ENCODE results near the gene PDE3B. TPM values are rescaled to one million over a fixed set of nuclear protein-coding genes. Genes with fewer than 3 reads are reported as not detected.

The PDE3B gene
- total and polyA plus RNA-seq, 7 donors: 0.11 to 0.59 (median 0.30) TPM

DNA sequence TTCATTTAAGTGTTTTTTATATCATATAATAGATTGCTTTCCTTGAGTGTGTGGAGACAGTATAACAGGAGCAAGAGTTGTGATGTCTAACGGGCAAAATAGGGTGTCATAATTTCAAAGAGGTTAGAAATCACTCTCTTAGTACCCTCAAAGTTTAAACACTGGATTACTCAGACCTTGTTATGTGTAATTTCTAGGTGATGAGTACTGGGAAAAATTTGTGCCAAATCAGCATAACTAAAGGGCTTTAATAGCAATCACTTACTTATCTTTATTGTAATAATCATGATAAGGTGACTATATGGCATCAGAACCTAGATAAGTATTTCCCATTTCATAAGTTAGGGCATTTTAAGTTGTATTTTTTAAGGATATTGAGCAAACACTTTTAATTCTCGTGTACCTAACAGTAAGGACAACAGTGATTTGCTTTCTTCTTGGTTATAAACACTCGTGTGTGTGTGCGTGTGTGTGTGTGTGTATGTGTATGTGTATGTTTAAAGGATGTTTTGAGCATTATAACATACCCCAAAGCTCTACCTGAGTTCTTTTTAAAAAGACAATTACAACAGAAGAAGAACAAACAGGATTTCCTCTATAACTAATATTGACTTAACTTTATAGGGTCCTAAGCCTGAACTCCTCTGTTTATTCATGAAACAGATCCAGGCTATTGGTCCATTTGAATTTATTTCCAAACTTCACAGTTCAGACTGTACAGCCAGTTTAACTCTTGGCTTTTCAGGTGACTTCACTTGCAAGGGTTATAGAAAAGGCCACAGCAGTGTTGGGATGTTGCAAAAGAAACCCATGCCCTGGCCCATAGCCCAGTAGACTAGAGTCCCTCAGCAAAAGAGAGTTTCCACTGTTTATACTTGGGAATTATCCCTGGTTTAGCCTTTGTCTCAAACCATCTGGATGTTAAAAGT, 23.7 kb upstream of the PDE3B start:
- H3K36me3 ChIP-seq (ENCODE audit: insufficient read depth in 1 of 2, low read depth in 1 of 2): no peaks in the 10 kb centered on the region
- 80 to 83% (median 81%) methylated on average over 4 of the region's 4 CpGs for WGBS, 3 donors
- no peak overlapping the region for H3K27ac ChIP-seq
- TF ChIP-seq, protein P1, sequence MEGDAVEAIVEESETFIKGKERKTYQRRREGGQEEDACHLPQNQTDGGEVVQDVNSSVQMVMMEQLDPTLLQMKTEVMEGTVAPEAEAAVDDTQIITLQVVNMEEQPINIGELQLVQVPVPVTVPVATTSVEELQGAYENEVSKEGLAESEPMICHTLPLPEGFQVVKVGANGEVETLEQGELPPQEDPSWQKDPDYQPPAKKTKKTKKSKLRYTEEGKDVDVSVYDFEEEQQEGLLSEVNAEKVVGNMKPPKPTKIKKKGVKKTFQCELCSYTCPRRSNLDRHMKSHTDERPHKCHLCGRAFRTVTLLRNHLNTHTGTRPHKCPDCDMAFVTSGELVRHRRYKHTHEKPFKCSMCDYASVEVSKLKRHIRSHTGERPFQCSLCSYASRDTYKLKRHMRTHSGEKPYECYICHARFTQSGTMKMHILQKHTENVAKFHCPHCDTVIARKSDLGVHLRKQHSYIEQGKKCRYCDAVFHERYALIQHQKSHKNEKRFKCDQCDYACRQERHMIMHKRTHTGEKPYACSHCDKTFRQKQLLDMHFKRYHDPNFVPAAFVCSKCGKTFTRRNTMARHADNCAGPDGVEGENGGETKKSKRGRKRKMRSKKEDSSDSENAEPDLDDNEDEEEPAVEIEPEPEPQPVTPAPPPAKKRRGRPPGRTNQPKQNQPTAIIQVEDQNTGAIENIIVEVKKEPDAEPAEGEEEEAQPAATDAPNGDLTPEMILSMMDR (IDR thresholded peaks at IDR 0.05): no peak
- intact Hi-C loops (cut with DNase I): no loop called here
- no peak overlapping the region for H3K4me3 ChIP-seq
- no peak for DNase-seq
- no peak for ATAC-seq
- no peaks in the 10 kb centered on the region for H3K4me1 ChIP-seq
- no peaks in the 10 kb centered on the region for H3K27me3 ChIP-seq (ENCODE audit: insufficient read depth in 3 of 3, low read length in 2 of 3)
- no peaks in the 10 kb centered on the region for H3K9me3 ChIP-seq

DNA sequence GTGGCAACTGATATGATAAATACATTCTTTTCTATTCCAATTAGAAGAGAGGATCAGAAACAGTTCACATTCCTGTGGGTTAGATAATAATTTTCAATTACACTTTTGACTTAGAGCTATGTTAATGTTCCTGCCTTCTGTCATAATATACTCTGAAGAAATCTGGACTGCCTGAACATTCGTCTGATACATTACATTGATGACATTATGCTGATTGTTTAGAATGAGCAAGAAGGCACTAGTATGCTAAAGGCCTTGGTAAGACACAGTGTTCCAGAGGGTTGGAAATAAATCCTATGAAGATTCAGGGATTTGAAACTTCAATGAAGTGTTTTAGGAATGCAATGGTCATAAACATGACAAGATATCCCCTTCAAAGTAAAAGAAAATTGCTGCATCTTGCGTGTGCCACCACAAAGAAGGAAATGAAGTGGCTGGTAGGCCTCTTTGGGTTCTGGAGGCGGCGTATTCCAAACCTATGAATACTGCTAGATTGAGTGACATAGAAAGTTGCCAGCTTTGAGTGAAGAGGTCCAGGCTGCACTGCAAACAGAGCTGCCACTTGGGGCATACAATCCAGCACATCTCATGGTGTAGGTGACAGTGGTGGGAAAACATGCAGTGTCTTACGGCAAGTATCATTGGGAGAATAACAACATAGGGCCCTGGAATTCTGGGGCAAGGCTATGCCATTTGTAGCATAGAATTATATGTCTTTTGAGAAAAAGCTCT, 21.2 kb upstream of the PDE3B start:
- Histone ChIP-seq H3K4me1 (no peaks in the 10 kb centered on the region), H3K27me3 (ENCODE audit: insufficient read depth in 3 of 3, low read length in 2 of 3) (no peaks in the 10 kb centered on the region), H3K36me3 (ENCODE audit: insufficient read depth in 1 of 2, low read depth in 1 of 2) (no peaks in the 10 kb centered on the region), H3K9me3 (no peaks in the 10 kb centered on the region), H3K4me3 (no peak overlapping the region), H3K27ac (no peak overlapping the region)
- 90 to 91% (median 91%) methylated on average over 5 of the region's 5 CpGs for WGBS, 3 donors
- intact Hi-C loops (cut with DNase I): no loop called here
- ATAC-seq (no peak), DNase-seq (no peak)
- TF ChIP-seq, protein P1 (IDR thresholded peaks at IDR 0.05): no peak

DNA sequence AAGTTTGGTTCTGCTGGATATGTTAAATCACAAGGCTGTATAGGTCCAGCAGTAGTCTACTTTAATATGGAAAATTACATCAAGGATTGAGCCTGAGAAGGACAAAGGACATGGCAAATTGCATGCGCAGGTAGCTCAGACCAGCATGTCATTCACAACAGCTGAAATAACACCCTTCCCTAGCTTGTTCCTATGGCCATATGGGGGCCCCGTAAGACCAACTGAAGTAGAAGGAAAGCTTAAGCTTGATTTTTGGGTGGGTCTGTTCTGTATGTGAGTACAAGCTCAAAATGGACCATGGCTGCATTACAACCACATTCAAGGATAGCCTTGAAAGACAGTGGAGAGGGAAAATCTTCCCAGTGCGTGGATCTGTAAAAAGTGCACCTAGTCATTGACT, 20.6 kb upstream of the PDE3B start:
- no peak for DNase-seq
- Histone ChIP-seq H3K4me1 (no peaks in the 10 kb centered on the region), H3K4me3 (no peak overlapping the region), H3K9me3 (no peaks in the 10 kb centered on the region), H3K27me3 (ENCODE audit: insufficient read depth in 3 of 3, low read length in 2 of 3) (no peaks in the 10 kb centered on the region), H3K27ac (no peak overlapping the region), H3K36me3 (ENCODE audit: insufficient read depth in 1 of 2, low read depth in 1 of 2) (no peaks in the 10 kb centered on the region)
- TF ChIP-seq, protein P1 (IDR thresholded peaks at IDR 0.05): no peak
- intact Hi-C loops (cut with DNase I): no loop called here
- ATAC-seq: no peak
- 94 to 96% (median 95%) methylated on average over 3 of the region's 3 CpGs for WGBS, 3 donors

DNA sequence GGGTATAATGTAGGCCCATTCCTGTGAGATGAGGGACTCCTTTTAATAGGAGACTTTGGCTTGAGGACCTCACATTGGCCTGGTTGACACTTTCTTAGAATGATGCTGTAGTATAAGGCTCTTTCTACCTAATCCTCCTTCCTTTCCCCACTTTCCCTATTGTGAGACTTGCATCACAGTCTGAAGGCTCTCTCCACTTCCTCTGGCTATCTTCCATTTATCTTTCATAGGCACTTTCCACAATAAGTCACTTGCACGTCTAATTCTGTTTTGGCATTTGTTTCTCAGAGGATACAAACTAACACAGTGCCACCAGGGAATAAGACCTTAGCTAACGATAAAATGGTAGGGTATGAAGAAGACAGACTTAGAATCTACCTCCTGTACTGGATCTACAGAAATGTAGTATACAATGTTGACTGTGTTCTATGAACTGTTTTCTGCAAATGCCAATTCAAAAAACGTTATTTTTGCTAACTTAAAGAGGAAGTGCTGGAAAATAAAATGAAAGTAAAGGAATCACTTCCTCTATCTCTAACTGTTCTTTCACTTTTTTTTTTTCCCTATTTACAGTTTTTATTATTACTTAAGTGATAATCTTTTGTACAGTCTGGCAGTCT, 17.9 kb upstream of the PDE3B start:
- intact Hi-C loops (cut with DNase I): no loop called here
- DNase-seq: no peak
- Histone ChIP-seq H3K4me3 (no peak overlapping the region), H3K27ac (no peak overlapping the region), H3K27me3 (ENCODE audit: insufficient read depth in 3 of 3, low read length in 2 of 3) (no peaks in the 10 kb centered on the region), H3K9me3 (no peaks in the 10 kb centered on the region), H3K36me3 (ENCODE audit: insufficient read depth in 1 of 2, low read depth in 1 of 2) (no peaks in the 10 kb centered on the region), H3K4me1 (no peaks in the 10 kb centered on the region)
- 31 to 36% (median 34%) methylated on average over 3 of the region's 3 CpGs for WGBS, 3 donors
- no peak for ATAC-seq
- TF ChIP-seq, protein P1 (IDR thresholded peaks at IDR 0.05): no peak

All from psoas muscle (tissue), 8 donors.